ENCODE data around the gene TNNI3.
A peak's percentile ranks its signal among the peaks of the same experiment; 100 is the strongest.

The TNNI3 gene

GRCh38 chr19:55178781-55179599 lies 21.5 kb upstream of the TNNI3 start:
- H3K4me3 ChIP-seq (ENCODE audit: low read length) = peak overlapping the region; percentile 20
- DNase-seq (ENCODE audit: low read depth) = peak; percentile 72

GRCh38 chr19:55176076-55176475 lies 18.5 kb upstream of the TNNI3 start:
- peak; percentile 39 for DNase-seq (ENCODE audit: low read depth)
- H3K4me3 ChIP-seq (ENCODE audit: low read length) = no peak overlapping the region
- no peak for TF ChIP-seq CTCF (IDR thresholded peaks at IDR 0.05; ENCODE audit: insufficient read depth, low read depth, low read length, missing control alignments)

More at GRCh38 chr19:55178781-55179599, 21.5 kb upstream of the TNNI3 start:
- TF ChIP-seq CTCF (IDR thresholded peaks at IDR 0.05; ENCODE audit: insufficient read depth, low read depth, low read length, missing control alignments) = no peak

GRCh38 chr19:55175117-55175867 lies 17.8 kb upstream of the TNNI3 start:
- DNase-seq (ENCODE audit: low read depth) = no peak
- H3K4me3 ChIP-seq (ENCODE audit: low read length) = no peak overlapping the region
- TF ChIP-seq CTCF (IDR thresholded peaks at IDR 0.05; ENCODE audit: insufficient read depth, low read depth, low read length, missing control alignments) = no peak

- no peak overlapping the region for H3K4me3 ChIP-seq (ENCODE audit: low read length)
- DNase-seq (ENCODE audit: low read depth) = no peak
Measured at GRCh38 chr19:55174425-55175116, 17.0 kb upstream of the TNNI3 start.

GRCh38 chr19:55173714-55174409 lies 16.3 kb upstream of the TNNI3 start:
- DNase-seq (ENCODE audit: low read depth) = peak; percentile 80
- peak overlapping the region; percentile 50 for H3K4me3 ChIP-seq (ENCODE audit: low read length)
- peak; percentile 14 for TF ChIP-seq CTCF (IDR thresholded peaks at IDR 0.05; ENCODE audit: insufficient read depth, low read depth, low read length, missing control alignments)

More at GRCh38 chr19:55174425-55175116, 17.0 kb upstream of the TNNI3 start:
- TF ChIP-seq CTCF (IDR thresholded peaks at IDR 0.05; ENCODE audit: insufficient read depth, low read depth, low read length, missing control alignments) = no peak

GRCh38 chr19:55173186-55173713 lies 15.7 kb upstream of the TNNI3 start:
- H3K4me3 ChIP-seq (ENCODE audit: low read length) = peak overlapping the region; percentile 50
- TF ChIP-seq CTCF (IDR thresholded peaks at IDR 0.05; ENCODE audit: insufficient read depth, low read depth, low read length, missing control alignments) = no peak

More at GRCh38 chr19:55173186-55173713, 15.7 kb upstream of the TNNI3 start:
- no peak for DNase-seq (ENCODE audit: low read depth)
